Naive thymus-derived CD4-positive, alpha-beta T cell (primary cell): ENCODE results near the gene OPN1MW2. TPM values are rescaled to one million over a fixed set of nuclear protein-coding genes. Genes with fewer than 3 reads are reported as not detected.
"Not testable (repeated sequence)": the region's sequence is repeated elsewhere in the genome, so short reads cannot be mapped to it uniquely, and the experiment has no call there.

Source experiments
- ATAC-seq: fragments of 150-1000 bp; cut with Tn5 transposase; 2 replicates; pipeline ENCODE4 v1.10.0; 2021; ENCODE audit warnings: mild to moderate bottlenecking, moderate library complexity
- CTCF ChIA-PET: fragments of 350-600 bp; sonication (Branson Sonifier 250); formaldehyde crosslinking; loops from one replicate; lab custom pipeline; 2021; ENCODE audit warnings: antibody characterized with exemption; lab: Charles Lee
- POLR2A ChIA-PET: fragments of 350-600 bp; sonication (Branson Sonifier 250); formaldehyde crosslinking; loops from one replicate; lab custom pipeline; 2021; ENCODE audit warnings: antibody characterized with exemption, inconsistent platforms; lab: Charles Lee
- DNase-seq, 9 donors: peaks; one replicate each; pipeline versions ENCODE4 v3.0.0 to v3.0.0-alpha.2; 2020 to 2022; ENCODE audit warnings: mixed read lengths in 1 of 9
- H3K27ac ChIP-seq: one replicate; pipeline ENCODE4 v1.7.0; 2013; ENCODE audit warnings: mild to moderate bottlenecking, low read depth, low read length, moderate library complexity
- H3K27me3 ChIP-seq, 2 donors: one replicate each; pipeline ENCODE4 v1.7.0; 2013; ENCODE audit warnings: low read length in 2 of 2, mild to moderate bottlenecking in 2 of 2, moderate library complexity in 2 of 2; ENCODE audit not compliant: control insufficient read depth in 2 of 2, insufficient read depth in 2 of 2
- H3K36me3 ChIP-seq, 3 experiments: 1 replicate in 2 of 3; 2 replicates in 1 of 3; pipeline ENCODE4 v1.7.0; 2013; ENCODE audit warnings: low read length in 3 of 3, mild to moderate bottlenecking in 3 of 3, moderate library complexity in 1 of 3; ENCODE audit not compliant: insufficient read depth in 3 of 3, control insufficient read depth in 2 of 3
- H3K4me1 ChIP-seq, 2 donors: one replicate each; pipeline ENCODE4 v1.7.0; 2013; ENCODE audit warnings: low read length in 2 of 2, mild to moderate bottlenecking in 2 of 2, moderate library complexity in 1 of 2; ENCODE audit not compliant: control insufficient read depth in 2 of 2, insufficient read depth in 2 of 2
- H3K4me3 ChIP-seq: 2 replicates; pipeline ENCODE4 v1.7.0; 2013; ENCODE audit warnings: mild to moderate bottlenecking, low read length
- H3K9me3 ChIP-seq, 3 experiments: 1 replicate in 2 of 3; 2 replicates in 1 of 3; pipeline ENCODE4 v1.7.0; 2013; ENCODE audit warnings: low read length in 3 of 3; ENCODE audit not compliant: control insufficient read depth in 2 of 3
- H3K27ac Mint-ChIP-seq, 9 donors: one replicate each; pipeline ENCODE4 v1.8.0; 2020 to 2022; ENCODE audit warnings: mixed read lengths in 9 of 9, mild to moderate bottlenecking in 8 of 9, moderate library complexity in 5 of 9, inconsistent platforms in 2 of 9
- H3K27me3 Mint-ChIP-seq, 5 donors: one replicate each; pipeline ENCODE4 v1.8.0; 2021 to 2022; ENCODE audit warnings: mixed read lengths in 5 of 5, mild to moderate bottlenecking in 1 of 5
- H3K36me3 Mint-ChIP-seq, 5 donors: one replicate each; pipeline ENCODE4 v1.8.0; 2020 to 2022; ENCODE audit warnings: mixed read lengths in 5 of 5, mild to moderate bottlenecking in 3 of 5, inconsistent platforms in 1 of 5
- H3K4me1 Mint-ChIP-seq, 7 donors: one replicate each; pipeline ENCODE4 v1.8.0; 2020 to 2022; ENCODE audit warnings: mixed read lengths in 7 of 7, mild to moderate bottlenecking in 3 of 7, inconsistent platforms in 1 of 7
- H3K4me3 Mint-ChIP-seq, 10 donors: one replicate each; pipeline ENCODE4 v1.8.0; 2020 to 2022; ENCODE audit warnings: mild to moderate bottlenecking in 10 of 10, mixed read lengths in 10 of 10, moderate library complexity in 6 of 10, inconsistent platforms in 2 of 10
- H3K9me3 Mint-ChIP-seq, 11 donors: one replicate each; pipeline ENCODE4 v1.8.0; 2020 to 2022; ENCODE audit warnings: mixed read lengths in 11 of 11, mild to moderate bottlenecking in 4 of 11, inconsistent platforms in 1 of 11, moderate library complexity in 1 of 11
- intact Hi-C, 2 donors: fragments of 100-400 bp; cut with micrococcal nuclease; formaldehyde crosslinking; loops; one replicate each; pipeline ENCODE4 v1.15.1; 2023
- polyA plus RNA-seq, 2 donors: library from polyadenylated mRNA; unstranded; fragments of 300-500 nt; fragmentation: Illumina TruSeq; gene quantifications; one replicate each; pipeline ENCODE4 v1.2.3, GENCODE V29; 2021
- total RNA-seq, 6 experiments: library from RNA in 5 of 6; stranded (reverse) in 5 of 6; gene quantifications; 1 replicate in 5 of 6; 2 replicates in 1 of 6; pipeline ENCODE4 v1.2.3 and lab custom pipeline; 2021 to 2026

The OPN1MW2 gene
- total and polyA plus RNA-seq, 7 experiments from 2014 or later, result not detected

DNA sequence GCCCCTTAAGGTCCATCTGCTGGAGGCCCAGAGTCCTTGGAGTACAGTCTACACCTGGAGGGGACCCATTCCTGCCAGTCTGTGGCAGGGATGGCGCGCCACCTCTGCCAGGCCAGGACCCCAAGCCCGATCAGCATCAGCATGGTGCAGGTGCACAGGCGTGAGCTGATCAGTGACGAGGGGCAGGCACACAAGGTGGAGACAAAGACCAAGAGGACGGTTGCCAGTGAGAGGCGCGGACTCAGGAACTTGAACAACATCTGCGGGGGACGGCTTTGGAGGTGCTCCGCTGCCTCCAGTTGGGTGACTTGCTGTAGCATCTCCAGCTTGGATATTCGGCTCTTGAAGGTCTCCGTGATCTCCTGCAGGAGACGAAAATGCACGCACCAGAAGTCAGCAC is 23.1 kb upstream of the OPN1MW2 start:
- H3K9me3 Mint-ChIP-seq, H3K27me3 Mint-ChIP-seq, H3K4me3 ChIP-seq, H3K27ac Mint-ChIP-seq, H3K27ac ChIP-seq, DNase-seq, POLR2A ChIA-PET, H3K9me3 ChIP-seq, H3K4me3 Mint-ChIP-seq, H3K36me3 ChIP-seq, CTCF ChIA-PET, H3K36me3 Mint-ChIP-seq, H3K27me3 ChIP-seq, ATAC-seq, H3K4me1 Mint-ChIP-seq, H3K4me1 ChIP-seq, intact Hi-C loops: not testable (repeated sequence)

- H3K4me3 Mint-ChIP-seq, H3K9me3 ChIP-seq, H3K9me3 Mint-ChIP-seq, H3K4me1 ChIP-seq, CTCF ChIA-PET, H3K36me3 Mint-ChIP-seq, H3K4me3 ChIP-seq, H3K27me3 ChIP-seq, H3K4me1 Mint-ChIP-seq, H3K36me3 ChIP-seq, POLR2A ChIA-PET, DNase-seq, H3K27ac ChIP-seq, H3K27me3 Mint-ChIP-seq, intact Hi-C loops: not testable (repeated sequence)
- peak overlapping the region in 2 of 9 donors; percentile 33 to 62 for H3K27ac Mint-ChIP-seq
- ATAC-seq, result peak; percentile 95
Observed at GRCh38 chrX:154209670-154210418, 9.7 kb upstream of the OPN1MW2 start.

DNA sequence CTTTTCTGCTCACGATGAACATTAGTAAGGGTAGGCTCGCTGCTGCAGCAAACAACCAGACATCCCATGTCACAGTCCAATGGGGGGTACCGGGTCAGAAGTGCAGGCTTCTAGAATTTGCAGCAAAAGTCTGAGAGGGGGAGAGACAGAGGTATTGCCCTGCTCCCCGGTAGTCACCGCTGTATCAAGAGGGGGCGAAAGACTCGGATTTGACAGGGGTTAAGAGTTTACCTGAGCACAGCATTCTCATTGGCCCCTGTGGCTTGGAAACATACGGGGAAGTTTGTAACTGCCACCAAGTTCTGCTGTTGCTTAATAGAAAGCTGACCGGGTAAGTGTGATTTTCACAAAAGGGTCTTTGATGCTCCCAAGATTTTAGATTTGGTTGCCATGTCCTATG is 8.5 kb upstream of the OPN1MW2 start:
- H3K4me3 ChIP-seq, CTCF ChIA-PET, H3K4me3 Mint-ChIP-seq, H3K27me3 ChIP-seq, intact Hi-C loops, H3K9me3 ChIP-seq, H3K36me3 ChIP-seq, H3K27ac ChIP-seq, H3K27me3 Mint-ChIP-seq, ATAC-seq, H3K36me3 Mint-ChIP-seq, H3K4me1 ChIP-seq, H3K4me1 Mint-ChIP-seq, POLR2A ChIA-PET, H3K9me3 Mint-ChIP-seq: not testable (repeated sequence)
- peak in 1 of 9 donors; percentile 13 for DNase-seq
- H3K27ac Mint-ChIP-seq, result peak overlapping the region in 1 of 9 donors; percentile 77

DNA sequence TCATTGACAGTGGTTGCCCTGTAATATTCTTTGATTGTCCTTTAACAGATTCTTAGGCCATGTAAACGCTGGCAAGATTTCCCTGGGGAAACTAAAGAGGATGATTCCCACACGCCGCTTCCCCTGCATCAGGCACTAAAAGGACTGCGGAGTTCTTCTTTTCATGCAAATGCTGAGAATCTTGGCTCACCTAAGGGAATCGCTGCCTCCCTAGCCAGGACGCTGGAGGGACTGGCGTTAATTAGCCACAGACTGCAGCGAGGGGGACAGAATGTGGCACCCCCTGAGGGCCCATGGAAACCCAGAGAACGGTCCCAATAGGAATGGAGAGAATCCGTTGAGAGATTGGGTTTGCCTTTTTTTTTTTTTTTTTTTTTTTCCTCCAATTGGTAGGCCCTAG is 8.1 kb upstream of the OPN1MW2 start:
- CTCF ChIA-PET, H3K36me3 ChIP-seq, H3K4me1 ChIP-seq, POLR2A ChIA-PET, H3K4me3 Mint-ChIP-seq, H3K27me3 ChIP-seq, H3K4me1 Mint-ChIP-seq, H3K27ac ChIP-seq, H3K9me3 Mint-ChIP-seq, H3K27me3 Mint-ChIP-seq, ATAC-seq, H3K4me3 ChIP-seq, intact Hi-C loops, H3K27ac Mint-ChIP-seq, DNase-seq, H3K9me3 ChIP-seq, H3K36me3 Mint-ChIP-seq: not testable (repeated sequence)

DNA sequence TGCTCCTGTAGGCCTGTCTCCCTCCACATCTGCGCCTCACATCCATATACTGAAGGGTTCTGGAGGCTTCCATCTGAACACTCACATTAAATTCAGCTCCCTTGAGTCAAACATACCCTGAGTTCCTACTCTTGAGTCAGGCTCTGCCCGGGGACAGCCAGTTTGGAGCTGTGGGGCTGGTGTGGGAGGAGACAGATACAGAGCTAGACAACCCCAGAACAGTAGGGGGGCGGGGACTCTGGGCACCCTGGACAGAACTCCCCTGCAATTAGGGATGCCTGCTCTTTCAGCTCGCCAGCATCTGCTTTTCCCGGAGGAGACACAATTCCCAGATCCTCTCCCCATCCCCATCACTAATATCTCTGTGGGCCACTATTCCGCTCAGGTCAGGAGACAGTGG is 5.7 kb downstream of the OPN1MW2 start:
- H3K27me3 ChIP-seq, H3K4me1 ChIP-seq, H3K4me1 Mint-ChIP-seq, H3K9me3 Mint-ChIP-seq, H3K9me3 ChIP-seq, H3K27ac Mint-ChIP-seq, intact Hi-C loops, H3K36me3 ChIP-seq, DNase-seq, POLR2A ChIA-PET, H3K4me3 Mint-ChIP-seq, H3K4me3 ChIP-seq, ATAC-seq, H3K36me3 Mint-ChIP-seq, H3K27me3 Mint-ChIP-seq, H3K27ac ChIP-seq, CTCF ChIA-PET: not testable (repeated sequence)

- ATAC-seq, intact Hi-C loops, H3K36me3 Mint-ChIP-seq, DNase-seq, H3K4me1 ChIP-seq, H3K4me3 ChIP-seq, H3K27ac ChIP-seq, H3K9me3 ChIP-seq, H3K27me3 Mint-ChIP-seq, H3K27me3 ChIP-seq, H3K9me3 Mint-ChIP-seq, POLR2A ChIA-PET, H3K36me3 ChIP-seq, H3K4me1 Mint-ChIP-seq, H3K4me3 Mint-ChIP-seq, CTCF ChIA-PET, H3K27ac Mint-ChIP-seq: not testable (repeated sequence)
Observed at GRCh38 chrX:154226706-154227105, 7.2 kb downstream of the OPN1MW2 start.

DNA sequence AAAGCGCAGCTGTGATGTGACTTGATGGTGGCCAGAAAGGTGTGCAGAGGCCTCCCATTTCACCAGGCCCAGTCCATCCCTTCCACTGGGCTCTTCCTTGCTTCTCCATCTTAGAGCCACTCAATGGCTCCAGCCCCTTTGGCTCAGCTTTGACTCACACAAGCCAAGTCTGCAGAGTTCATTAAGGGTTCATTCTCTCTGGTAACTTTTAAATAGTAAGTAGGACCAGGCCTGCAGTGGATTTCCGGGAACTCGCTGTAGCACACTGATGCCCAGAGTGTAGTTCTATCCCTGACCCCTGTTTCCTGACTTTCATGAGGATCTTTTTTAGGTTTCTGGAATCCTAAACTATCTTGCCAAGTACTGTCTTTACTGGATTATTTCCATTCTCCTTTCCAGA is 11.9 kb downstream of the OPN1MW2 start:
- intact Hi-C loops, H3K4me1 ChIP-seq, H3K27ac ChIP-seq, POLR2A ChIA-PET, H3K9me3 ChIP-seq, CTCF ChIA-PET, ATAC-seq, H3K4me3 Mint-ChIP-seq, DNase-seq, H3K27me3 Mint-ChIP-seq, H3K4me3 ChIP-seq, H3K9me3 Mint-ChIP-seq, H3K27me3 ChIP-seq, H3K36me3 ChIP-seq, H3K27ac Mint-ChIP-seq, H3K36me3 Mint-ChIP-seq, H3K4me1 Mint-ChIP-seq: not testable (repeated sequence)
